NCI-H1694 (cell line): ENCODE data around the gene HOXA5.

Source experiments
- DNase-seq: peaks from one replicate; lab custom pipeline; 2025; lab: John Stamatoyannopoulos, UW

The HOXA5 gene

GRCh38 chr7:27159266-27160144, 16.0 kb upstream of the HOXA5 start:
- DNase-seq = no peak

DNA sequence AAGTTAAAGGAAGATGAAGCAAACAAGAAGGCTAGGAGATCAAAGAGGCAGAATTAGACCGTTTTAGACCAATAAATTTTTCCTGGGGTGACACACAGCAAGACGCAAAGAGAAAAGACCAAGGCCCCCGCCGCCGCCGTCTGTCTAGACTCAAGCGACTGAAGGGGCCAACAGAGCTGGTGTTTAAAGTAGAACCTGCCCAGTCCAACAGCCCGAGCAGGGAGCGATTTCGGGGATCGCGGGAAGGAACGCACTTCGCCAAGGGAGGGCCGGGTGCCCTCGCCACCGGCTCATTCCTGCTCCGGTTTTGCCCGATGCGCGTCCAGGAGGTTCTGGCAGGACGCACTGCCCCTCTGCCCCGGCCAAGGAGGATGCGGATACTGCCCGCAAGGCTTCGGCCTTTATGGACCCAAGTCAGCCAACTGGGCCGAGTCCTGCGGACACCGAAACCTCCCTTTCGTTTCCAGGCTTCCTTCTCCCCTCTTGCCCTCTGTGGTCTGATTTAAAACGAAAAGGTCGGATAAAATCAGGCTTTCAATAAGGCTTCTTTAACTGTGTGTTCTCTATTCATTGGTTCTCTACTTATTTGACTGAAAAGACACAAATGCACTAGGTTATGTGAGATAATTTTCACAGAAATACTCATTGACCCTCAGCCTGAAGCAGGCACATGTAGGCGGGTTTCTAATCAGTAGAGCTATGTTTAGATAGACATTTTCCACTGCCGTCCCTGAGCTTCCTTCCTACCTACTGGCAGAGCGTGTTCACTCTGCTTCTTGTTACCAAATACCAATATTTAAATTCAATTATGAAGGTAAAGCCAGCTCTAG, 15.2 kb upstream of the HOXA5 start:
- DNase-seq = no peak

GRCh38 chr7:27157702-27158431, 14.4 kb upstream of the HOXA5 start:
- no peak for DNase-seq

GRCh38 chr7:27156916-27157701, 13.6 kb upstream of the HOXA5 start:
- no peak for DNase-seq

- DNase-seq = no peak
Measured at GRCh38 chr7:27156508-27156898, 13.0 kb upstream of the HOXA5 start, which contains the start of gene HOXA7. HOXA7 (minus strand) TSS chr7:27156675; CDS start chr7:27156545, 130 bp downstream.

DNA sequence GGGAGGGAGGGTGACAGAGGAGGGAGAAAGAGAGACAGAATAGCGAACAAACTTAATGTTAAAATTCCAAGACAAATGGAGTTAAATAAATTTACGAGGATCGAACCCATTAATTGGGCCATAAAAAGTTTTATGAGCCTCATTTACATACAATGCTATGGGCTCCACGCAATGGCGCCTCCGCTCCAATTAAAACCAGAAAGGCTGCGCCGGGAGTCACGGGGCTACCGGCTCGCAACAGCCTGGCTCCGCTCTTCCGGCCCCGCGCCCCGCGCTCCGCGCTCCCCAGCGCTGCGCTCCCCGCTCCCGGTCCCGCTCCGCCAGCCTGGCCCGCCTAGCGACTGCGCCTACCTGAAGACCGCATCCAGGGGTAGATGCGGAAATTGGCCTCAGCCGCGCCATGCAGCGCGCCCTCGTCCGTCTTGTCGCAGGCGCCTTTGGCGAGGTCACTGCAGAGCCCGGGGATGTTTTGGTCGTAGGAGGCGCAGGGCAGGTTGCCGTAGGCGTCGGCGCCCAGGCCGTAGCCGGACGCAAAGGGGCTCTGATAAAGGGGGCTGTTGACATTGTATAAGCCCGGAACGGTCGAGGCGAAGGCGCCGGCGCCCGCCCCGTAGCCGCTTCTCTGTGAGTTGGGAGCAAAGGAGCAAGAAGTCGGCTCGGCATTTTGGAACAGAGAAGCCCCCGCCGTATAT, 12.5 kb upstream of the HOXA5 start:
- DNase-seq = no peak

GRCh38 chr7:27154901-27155815, 11.7 kb upstream of the HOXA5 start:
- DNase-seq = no peak

DNA sequence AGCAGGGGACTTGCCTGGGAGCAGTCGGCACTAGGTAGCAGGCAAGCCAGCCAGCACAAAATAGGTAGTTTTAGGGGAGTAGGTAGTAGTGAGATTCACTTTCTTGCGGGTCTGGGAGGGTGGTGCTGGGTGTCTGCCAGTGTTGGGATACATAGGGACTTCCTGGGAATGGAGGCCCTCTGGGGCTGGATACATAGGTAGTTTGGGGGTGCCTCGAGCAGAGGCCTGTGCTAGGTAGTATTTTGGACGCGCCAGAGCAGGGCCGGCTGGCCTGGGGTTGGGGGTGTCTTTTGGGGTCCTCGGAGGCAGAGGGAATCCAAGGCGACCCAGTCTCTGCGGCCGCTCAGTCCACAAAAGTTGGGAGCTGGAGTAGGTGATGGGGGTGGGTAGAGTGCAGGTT, 10.9 kb upstream of the HOXA5 start:
- no peak for DNase-seq

GRCh38 chr7:27153526-27153925, 10.0 kb upstream of the HOXA5 start:
- DNase-seq = no peak

DNA sequence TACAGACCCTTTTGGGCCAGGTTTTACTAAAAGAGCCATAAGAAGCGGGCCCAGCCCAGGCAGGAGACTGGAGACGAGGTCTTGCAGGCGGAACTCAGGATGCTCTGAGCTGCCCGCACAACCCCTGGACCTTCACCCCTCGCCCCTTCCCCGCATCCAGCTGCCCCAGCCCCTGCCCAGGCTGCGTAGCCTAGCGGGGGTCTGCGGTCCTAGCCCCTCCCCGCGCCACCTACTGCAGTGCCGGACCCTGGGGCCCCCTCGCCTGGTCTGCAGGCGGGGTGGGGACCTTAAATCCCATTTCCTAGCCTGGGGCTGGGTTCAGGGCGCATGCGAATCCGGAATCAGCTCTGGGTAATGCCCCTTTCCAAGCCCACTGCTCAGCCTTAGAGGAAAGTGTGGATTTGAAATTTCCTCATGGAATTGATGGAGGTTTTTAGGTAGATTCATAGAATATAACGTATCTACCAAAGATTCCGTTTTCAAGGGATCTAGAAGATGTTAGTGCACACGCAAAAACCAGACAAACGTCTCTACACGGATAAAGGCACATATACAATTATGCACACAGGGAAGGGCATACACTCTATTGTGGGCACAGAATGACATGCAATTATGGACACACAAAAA, 9.4 kb upstream of the HOXA5 start:
- DNase-seq = no peak

DNA sequence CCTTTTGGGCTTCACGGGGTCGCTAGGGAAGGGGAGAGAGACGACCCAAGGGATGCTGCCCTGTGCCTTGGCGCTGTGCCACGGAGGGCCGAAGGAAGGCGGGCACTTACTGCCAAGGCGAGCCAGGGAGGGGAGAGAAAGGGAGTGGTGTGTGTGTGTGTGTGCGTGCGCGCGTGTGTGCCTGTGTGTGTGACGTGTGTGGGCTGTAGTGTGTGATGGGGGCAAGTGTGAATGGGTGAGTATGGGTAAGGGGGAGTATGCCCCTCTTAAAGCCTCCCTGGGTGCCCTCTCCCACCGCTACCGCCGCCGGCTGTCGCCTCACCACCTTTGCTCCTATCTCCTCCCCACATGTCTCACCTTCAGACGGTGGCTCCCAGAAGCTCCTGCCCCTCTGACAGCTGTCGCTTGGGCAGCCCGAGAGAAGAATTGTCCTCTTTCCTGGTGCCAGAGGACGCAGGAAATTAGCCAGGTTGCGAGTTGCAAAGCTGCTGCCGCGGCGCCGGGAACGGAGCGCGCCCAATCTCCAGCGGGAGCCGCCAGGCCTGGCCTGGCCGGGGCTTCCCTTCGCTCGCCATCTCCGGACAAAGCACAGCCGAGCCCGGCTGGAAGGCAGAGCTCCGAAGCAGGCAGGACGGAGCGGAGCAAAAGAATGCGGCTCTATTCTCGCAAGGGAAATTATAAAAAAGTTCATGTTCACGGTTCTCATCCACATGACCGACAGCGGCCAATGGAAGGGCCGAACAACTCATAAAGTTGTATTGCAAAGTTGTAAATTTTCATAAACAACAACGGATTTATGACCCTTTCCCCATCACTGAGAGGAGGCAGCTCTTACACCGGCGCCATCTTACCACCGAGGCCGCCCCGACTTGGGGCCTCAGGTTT, 8.7 kb upstream of the HOXA5 start, which contains the start of gene HOXA3:
Gene HOXA3, minus strand, starts transcription at position 653 of the 885 bp plus-strand sequence. CDS start 41,943 bp downstream, outside the sequence.
- DNase-seq = no peak

DNA sequence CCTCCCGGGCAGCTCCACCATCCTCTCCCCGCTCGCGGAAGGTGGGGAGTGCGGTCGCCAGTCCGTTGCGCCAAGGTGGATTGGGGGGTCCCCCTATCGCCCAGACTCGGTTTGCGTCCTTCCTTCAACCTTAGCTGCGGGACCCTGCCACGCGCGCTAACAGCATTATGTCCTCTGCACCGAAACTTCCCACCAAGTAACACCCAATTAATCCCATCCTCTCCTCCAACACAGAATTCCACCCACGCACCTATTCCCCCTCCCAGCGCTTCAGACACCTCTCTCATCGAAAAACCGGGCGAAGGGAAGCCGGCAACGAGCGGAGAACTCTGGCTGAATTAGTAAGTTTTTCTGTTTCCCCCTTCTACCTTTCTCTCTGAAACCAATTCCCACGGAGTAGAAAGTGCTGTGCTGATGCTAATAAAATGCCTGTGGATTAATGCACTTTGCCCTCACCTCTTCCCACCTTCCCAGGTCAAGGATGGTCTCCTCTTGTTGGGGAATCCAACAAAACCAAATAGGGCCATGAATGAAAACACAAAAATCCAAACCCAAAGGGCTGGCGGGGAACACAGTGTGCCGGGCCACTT, 8.0 kb upstream of the HOXA5 start:
- no peak for DNase-seq

- peak; percentile 43 for DNase-seq
Measured at GRCh38 chr7:27150568-27151340, 7.3 kb upstream of the HOXA5 start.

DNA sequence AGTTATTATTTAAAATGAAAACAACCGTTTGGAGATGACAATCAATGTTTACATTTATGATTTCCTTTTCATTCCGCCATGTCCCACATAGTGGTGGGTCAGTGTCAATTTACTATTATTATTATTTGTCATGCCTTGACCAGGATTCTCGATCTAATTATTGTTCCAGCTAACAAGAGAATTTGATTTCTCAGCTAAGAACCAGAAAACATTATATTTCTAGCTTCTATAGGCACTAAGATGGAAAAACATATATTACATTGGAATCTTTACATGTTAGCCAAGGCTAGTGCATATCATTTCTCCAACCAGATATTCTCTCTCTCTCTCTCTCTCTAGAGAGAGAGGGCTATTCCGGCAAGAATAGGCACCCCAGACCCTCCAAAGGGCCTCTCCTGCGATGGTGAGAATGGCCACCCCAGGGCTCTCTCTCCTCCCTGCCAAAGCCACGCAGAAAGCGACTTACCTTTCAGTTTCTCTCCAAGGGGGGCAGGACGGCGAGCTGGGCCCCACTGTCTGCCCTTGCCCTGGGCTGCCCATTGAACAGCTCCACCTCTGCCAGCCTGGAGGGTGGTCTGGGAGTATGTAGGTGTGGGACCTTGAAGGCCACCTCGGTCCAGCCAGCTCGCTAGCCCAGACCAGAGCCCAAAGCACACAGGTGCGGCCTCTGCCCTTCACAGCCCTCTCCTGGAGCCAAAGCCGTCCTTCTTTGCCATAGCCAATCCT, 6.5 kb upstream of the HOXA5 start:
- DNase-seq = no peak

- no peak for DNase-seq
Measured at GRCh38 chr7:27148756-27149641, 5.5 kb upstream of the HOXA5 start.
